GM12878 (cell line): Measurements from ENCODE around the gene ZIC5. TPM values are rescaled to one million over a fixed set of nuclear protein-coding genes. Genes with fewer than 3 reads are reported as not detected.
A peak's percentile ranks its signal among the peaks of the same experiment; 100 is the strongest.

ENCODE experiments used
- ATAC-seq: fragments of 200-7000 bp; cut with Tn5 transposase; 3 replicates; pipeline ENCODE4 v1.9.1; 2020; ENCODE audit warnings: mild to moderate bottlenecking, moderate library complexity
- BruUV-seq: library from RNA; stranded (reverse); fragments of 400-500 nt; replicated peaks from 2 replicates; lab custom pipeline; 2021; lab: Mats Ljungman, UMichigan
- CTCF ChIA-PET: fragments of 300-600 bp; sonication (Branson Sonifier 250); formaldehyde crosslinking; extraction: SDS; loops from one replicate; lab custom pipeline; 2021; ENCODE audit warnings: inconsistent platforms; lab: Yijun Ruan, JAX
- POLR2A ChIA-PET: fragments of 350-600 bp; formaldehyde crosslinking; extraction: SDS; loops from one replicate; lab custom pipeline; 2021; ENCODE audit warnings: inconsistent platforms; lab: Charles Lee
- RAD21 ChIA-PET: fragments of 300-600 bp; sonication (Branson Sonifier 250); formaldehyde crosslinking; loops from one replicate; lab custom pipeline; 2023; ENCODE audit warnings: antibody characterized with exemption; ENCODE audit not compliant: unreplicated experiment; lab: Charles Lee
- SMC1A ChIA-PET: fragments of 300-600 bp; sonication (Branson Sonifier 250); formaldehyde crosslinking; loops from one replicate; lab custom pipeline; 2023; ENCODE audit not compliant: unreplicated experiment, uncharacterized antibody; lab: Charles Lee
- DNase-seq: peaks from one replicate; pipeline ENCODE4 v3.0.0-alpha.2; 2011; ENCODE audit warnings: low read depth, low spot score
- FAIRE-seq: peaks from 3 replicates; lab custom pipeline; 2011; peaks lifted over from hg19 to GRCh38; lab: Jason Lieb, UNC
- H2AFZ ChIP-seq: 2 replicates; pipeline ENCODE4 v1.6.0; 2011; ENCODE audit warnings: low read depth, low read length, control low read depth; ENCODE audit not compliant: control insufficient read depth
- H3K27ac ChIP-seq: 2 replicates; pipeline ENCODE4 v1.5.1; 2011; ENCODE audit warnings: control low read depth; ENCODE audit not compliant: control insufficient read depth, insufficient read depth
- H3K27me3 ChIP-seq, 2 experiments: replicated peaks in 1 of 2; 2 replicates each; pipeline versions ENCODE4 v1.6.0 to v1.6.1; 2011; ENCODE audit warnings: low read length in 1 of 2; ENCODE audit not compliant: control insufficient read depth in 2 of 2, insufficient read depth in 2 of 2
- H3K36me3 ChIP-seq, 2 experiments: 2 replicates each; pipeline ENCODE4 v1.5.1; 2011; ENCODE audit warnings: low read length in 1 of 2; ENCODE audit not compliant: control insufficient read depth in 2 of 2, insufficient read depth in 2 of 2
- H3K4me1 ChIP-seq: 2 replicates; pipeline ENCODE4 v1.6.1; 2011; ENCODE audit warnings: mild to moderate bottlenecking, low read length, moderate library complexity, mixed read lengths; ENCODE audit not compliant: control insufficient read depth, insufficient read depth
- H3K4me2 ChIP-seq: 2 replicates; pipeline ENCODE4 v1.6.0; 2011; ENCODE audit warnings: control low read depth; ENCODE audit not compliant: control insufficient read depth, insufficient read depth
- H3K4me3 ChIP-seq: fragments of 200-600 bp; sonication (generic); 2 replicates; pipeline ENCODE4 v1.5.1; 2016
- H3K79me2 ChIP-seq: 2 replicates; pipeline ENCODE4 v1.6.0; 2011; ENCODE audit warnings: low read length; ENCODE audit not compliant: control insufficient read depth, insufficient read depth
- H3K9ac ChIP-seq: 2 replicates; pipeline ENCODE4 v1.8.0; 2011; ENCODE audit warnings: low read length, control low read depth, mixed read lengths; ENCODE audit not compliant: control insufficient read depth, insufficient read depth
- H3K9me3 ChIP-seq: replicated peaks from 3 replicates; pipeline ENCODE4 v1.5.1; 2011; ENCODE audit warnings: mild to moderate bottlenecking, low read length; ENCODE audit not compliant: control insufficient read depth, insufficient read depth
- H4K20me1 ChIP-seq: 2 replicates; pipeline ENCODE4 v1.6.0; 2011; ENCODE audit not compliant: control insufficient read depth, insufficient read depth
- BHLHE40 ChIP-seq, 2 experiments: fragments of 450-650 bp in 1 of 2; IDR thresholded peaks; 2 replicates each; pipeline ENCODE4 v1.6.1; 2011 to 2017; ENCODE audit warnings: low read depth in 2 of 2, borderline replicate concordance in 1 of 2, improper control_type of control experiment in 1 of 2, low read length in 1 of 2, mild to moderate bottlenecking in 1 of 2
- EGR1 ChIP-seq, 2 experiments: IDR thresholded peaks; 1 replicate in 1 of 2; 2 replicates in 1 of 2; pipeline ENCODE4 v1.6.1; 2011 to 2012; ENCODE audit warnings: low read depth in 2 of 2, low read length in 2 of 2, borderline replicate concordance in 1 of 2, mild to moderate bottlenecking in 1 of 2, moderate library complexity in 1 of 2
- EZH2 ChIP-seq: IDR thresholded peaks from 2 replicates; pipeline ENCODE4 v1.6.1; 2012; ENCODE audit warnings: low read depth, mild to moderate bottlenecking, control low read depth, inconsistent platforms, low read length, borderline replicate concordance; ENCODE audit not compliant: control insufficient read depth
- KAT2A ChIP-seq: conservative IDR thresholded peaks from 2 replicates; pipeline ENCODE4 v1.6.1; 2011; ENCODE audit warnings: low read depth, low read length; ENCODE audit not compliant: control insufficient read depth
- PAX8 ChIP-seq: fragments of 450-650 bp; IDR thresholded peaks from 2 replicates; pipeline ENCODE4 v1.6.1; 2017; ENCODE audit warnings: mild to moderate bottlenecking, moderate library complexity
- TAF1 ChIP-seq: IDR thresholded peaks from 2 replicates; pipeline ENCODE4 v1.6.1; 2011; ENCODE audit warnings: mild to moderate bottlenecking, low read depth, low read length, borderline replicate concordance
- YY1 ChIP-seq: IDR thresholded peaks from 2 replicates; pipeline ENCODE4 v1.6.1; 2011; ENCODE audit warnings: low read depth, mild to moderate bottlenecking, low read length
- WGBS: methylation state at CpG from one replicate; pipeline ENCODE4 v1.1.6; 2016; ENCODE audit warnings: low lambda C conversion rate; ENCODE audit not compliant: insufficient replicate concordance, insufficient coverage; ENCODE audit errors: missing lambda C conversion rate; 5-methylcytosine and 5-hydroxymethylcytosine counted together
- in situ Hi-C: fragments of 300-500 bp; cut with MboI; formaldehyde crosslinking; loops from 9 replicates; pipeline ENCODE4 v1.14.3; 2018; ENCODE audit warnings: mixed read lengths
- intact Hi-C: fragments of 100-400 bp; cut with micrococcal nuclease; formaldehyde crosslinking; loops from one replicate; pipeline ENCODE4 v1.14.2; 2022; ENCODE audit not compliant: unreplicated experiment
- polyA plus RNA-seq, 11 experiments: library from polyadenylated mRNA; depleted of rRNA in 4 of 11; unstranded in 6 of 11; stranded (reverse) in 5 of 11; fragments of >200 nt; fragmentation: Nextera tagmentation in 4 of 11; fragmentation: Illumina TruSeq in 1 of 11; extraction: Ambion mirVana in 4 of 11; extraction: Trizol in 1 of 11; gene quantifications; 1 replicate in 1 of 11; 2 replicates in 10 of 11; pipeline versions ENCODE4 v1.2.1 to v1.2.3, GENCODE V29; 2011 to 2016; ENCODE audit warnings: inconsistent platforms in 2 of 11, missing spikeins in 2 of 11, low read depth in 1 of 11
- total RNA-seq, 4 experiments: library from RNA; depleted of rRNA in 3 of 4; stranded (reverse); fragments of >200 nt in 3 of 4; fragmentation: Illumina TruSeq in 1 of 4; extraction: Trizol in 1 of 4; gene quantifications; 2 replicates each; pipeline versions ENCODE4 v1.2.1 to v1.2.3, GENCODE V29; 2013 to 2021
- TF ChIP-seq, protein P1 (sequence below): fragments of 450-650 bp; IDR thresholded peaks from 2 replicates; pipeline ENCODE4 v1.6.1; 2014; ENCODE audit warnings: mild to moderate bottlenecking

The ZIC5 gene
- total and polyA plus RNA-seq, 10 of the 15 experiments (the other 5 are each of a cell fraction or from before 2014, with no cell fraction given), result not detected

DNA sequence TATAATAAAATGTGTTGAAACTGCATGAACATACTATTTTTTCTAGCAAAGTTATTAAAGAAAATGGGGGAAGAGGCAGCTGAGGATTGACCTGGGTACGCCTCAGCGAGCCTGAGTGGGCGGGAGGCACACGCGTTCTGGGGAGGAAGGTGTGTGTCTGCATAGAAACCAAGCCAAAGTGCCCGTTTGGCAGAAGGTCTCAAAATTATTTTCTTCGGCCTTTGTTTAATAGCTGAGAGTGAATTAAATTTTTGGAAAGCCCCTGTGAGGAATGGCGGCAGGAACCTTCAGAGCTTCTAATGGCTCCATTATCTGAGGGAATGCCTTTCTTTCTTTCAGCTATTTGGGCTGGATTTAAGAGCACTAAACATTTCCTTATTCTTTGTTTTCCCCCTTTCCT is 15.2 kb upstream of the ZIC5 start:
- no peak overlapping the region for H3K27ac ChIP-seq
- ChIA-PET SMC1A (no interaction called here), RAD21 (no interaction called here), POLR2A (no interaction called here), CTCF (no interaction called here)
- TF ChIP-seq YY1, result no peak
- no peak for TF ChIP-seq PAX8
- no peak for TF ChIP-seq EZH2
- TF ChIP-seq BHLHE40 (IDR thresholded peaks at IDR 0.05; ENCODE audit: borderline replicate concordance in 1 of 2, low read depth in 2 of 2, low read length in 1 of 2), result no peak
- peak in 1 of 2 experiments; percentile 19; a peak in 1 of 3 replicates for TF ChIP-seq EGR1 (IDR thresholded peaks at IDR 0.05; ENCODE audit: borderline replicate concordance in 1 of 2, low read depth in 2 of 2, low read length in 2 of 2)
- TF ChIP-seq KAT2A, result no peak
- TF ChIP-seq TAF1, result no peak
- no peak overlapping the region for H3K4me2 ChIP-seq
- DNase-seq (no peak), FAIRE-seq (no peak), ATAC-seq (no peak)
- peaks cover 10 to 45% of the 10 kb centered on the region in 2 experiments for H3K27me3 ChIP-seq
- no peaks in the 10 kb centered on the region for H3K4me1 ChIP-seq
- no peaks in the 10 kb centered on the region for H3K36me3 ChIP-seq
- no peak overlapping the region for H3K4me3 ChIP-seq
- no peak overlapping the region for H2AFZ ChIP-seq
- H4K20me1 ChIP-seq, result no peaks in the 10 kb centered on the region
- H3K79me2 ChIP-seq, result no peaks in the 10 kb centered on the region
- 42% methylated on average over 8 of the region's 8 CpGs for whole genome bisulfite sequencing
- intact Hi-C loops (no loop called here), in situ Hi-C loops (no loop called here)
- BruUV-seq, result no TSS peak
- no peak overlapping the region for H3K9ac ChIP-seq
- H3K9me3 ChIP-seq, result peaks cover 6% of the 10 kb centered on the region

DNA sequence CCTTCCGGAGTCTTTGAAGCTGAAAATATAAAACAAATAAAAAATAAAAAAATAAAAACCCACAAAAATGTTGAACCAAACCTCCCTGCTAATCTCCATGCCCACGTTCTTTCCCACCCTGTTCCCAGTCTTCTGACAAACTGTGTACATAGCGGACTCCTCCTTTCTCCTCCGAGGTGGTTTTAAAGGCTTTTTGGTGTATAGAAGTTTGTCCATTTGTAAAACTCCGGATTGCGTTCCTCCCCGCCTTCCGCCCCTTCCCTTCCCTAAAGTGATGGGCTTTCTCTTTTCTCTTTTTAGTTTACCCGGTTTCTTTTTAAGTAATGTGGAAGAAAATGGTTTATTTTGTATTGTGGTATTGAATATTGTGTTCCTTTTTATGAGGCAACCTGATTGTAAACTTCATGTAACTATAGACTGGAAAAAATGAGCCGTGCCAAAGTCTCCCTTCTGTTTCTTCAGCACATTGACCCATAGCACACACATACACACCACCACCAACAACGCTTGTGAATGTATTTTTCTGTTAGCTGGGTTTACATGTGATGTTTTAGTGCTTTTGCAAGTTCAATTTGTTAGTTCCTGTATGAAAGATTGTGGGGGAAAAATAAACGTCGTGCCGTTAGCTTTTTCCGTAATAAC is 14.4 kb upstream of the ZIC5 start:
- WGBS, result 54% methylated on average over 15 of the region's 15 CpGs
- no peak overlapping the region for H3K27ac ChIP-seq
- RAD21 ChIA-PET, result no interaction called here
- TF ChIP-seq, protein P1, sequence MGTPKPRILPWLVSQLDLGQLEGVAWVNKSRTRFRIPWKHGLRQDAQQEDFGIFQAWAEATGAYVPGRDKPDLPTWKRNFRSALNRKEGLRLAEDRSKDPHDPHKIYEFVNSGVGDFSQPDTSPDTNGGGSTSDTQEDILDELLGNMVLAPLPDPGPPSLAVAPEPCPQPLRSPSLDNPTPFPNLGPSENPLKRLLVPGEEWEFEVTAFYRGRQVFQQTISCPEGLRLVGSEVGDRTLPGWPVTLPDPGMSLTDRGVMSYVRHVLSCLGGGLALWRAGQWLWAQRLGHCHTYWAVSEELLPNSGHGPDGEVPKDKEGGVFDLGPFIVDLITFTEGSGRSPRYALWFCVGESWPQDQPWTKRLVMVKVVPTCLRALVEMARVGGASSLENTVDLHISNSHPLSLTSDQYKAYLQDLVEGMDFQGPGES, result no peak
- 0 out of 2 replicates have a peak, but pooled peaks have one; percentile 65 for TF ChIP-seq EZH2
- in situ Hi-C loops, result no loop called here
- no peaks in the 10 kb centered on the region for H3K36me3 ChIP-seq
- no peak overlapping the region for H3K4me2 ChIP-seq
- H4K20me1 ChIP-seq, result no peaks in the 10 kb centered on the region
- CTCF ChIA-PET, result no interaction called here
- H3K27me3 ChIP-seq, result peaks cover 8 to 41% of the 10 kb centered on the region in 2 experiments
- no peak overlapping the region for H2AFZ ChIP-seq
- H3K79me2 ChIP-seq, result no peaks in the 10 kb centered on the region
- FAIRE-seq (no peak), DNase-seq (no peak), ATAC-seq (no peak)
- SMC1A ChIA-PET, result no interaction called here
- no peaks in the 10 kb centered on the region for H3K4me1 ChIP-seq
- intact Hi-C loops, result no loop called here
- peaks cover 6% of the 10 kb centered on the region for H3K9me3 ChIP-seq
- BruUV-seq, result no TSS peak
- no peak overlapping the region for H3K4me3 ChIP-seq
- no peak overlapping the region for H3K9ac ChIP-seq
- POLR2A ChIA-PET, result no interaction called here
